GM19324 (cell line): ENCODE measurements around the gene ATP5PD.

ENCODE experiments used
- ATAC-seq: cut with Tn5 transposase; IDR thresholded peaks from one replicate; pipeline ENCODE4 v1.9.1; 2021; ENCODE audit warnings: mild to moderate bottlenecking, moderate library complexity; ENCODE audit not compliant: unreplicated experiment, low FRiP score

Gene ATP5PD

GRCh38 chr17:75001915-75002843, 44.6 kb downstream of the ATP5PD start:
- ATAC-seq: no peak

- ATAC-seq: no peak
Observed at GRCh38 chr17:74999523-74999922, 47.2 kb downstream of the ATP5PD start.

- no peak for ATAC-seq
Observed at GRCh38 chr17:74998783-74999182, 48.0 kb downstream of the ATP5PD start.

- ATAC-seq: no peak
Observed at GRCh38 chr17:74995847-74996246, 50.9 kb downstream of the ATP5PD start.

GRCh38 chr17:74994440-74994839, 52.3 kb downstream of the ATP5PD start:
- no peak for ATAC-seq

GRCh38 chr17:74992223-74992622, 54.5 kb downstream of the ATP5PD start:
- no peak for ATAC-seq

GRCh38 chr17:74990581-74991105, 56.1 kb downstream of the ATP5PD start:
- no peak for ATAC-seq
